Inferior parietal cortex (tissue), 1 donor: ENCODE results near the gene GOLGA8B.
"Not testable (repeated sequence)": the region's sequence is repeated elsewhere in the genome, so short reads cannot be mapped to it uniquely, and the experiment has no call there.

Source experiments
- DNase-seq: peaks from one replicate; pipeline ENCODE4 v3.0.0-alpha.2; 2016; ENCODE audit errors: extremely low spot score

Gene GOLGA8B

DNA sequence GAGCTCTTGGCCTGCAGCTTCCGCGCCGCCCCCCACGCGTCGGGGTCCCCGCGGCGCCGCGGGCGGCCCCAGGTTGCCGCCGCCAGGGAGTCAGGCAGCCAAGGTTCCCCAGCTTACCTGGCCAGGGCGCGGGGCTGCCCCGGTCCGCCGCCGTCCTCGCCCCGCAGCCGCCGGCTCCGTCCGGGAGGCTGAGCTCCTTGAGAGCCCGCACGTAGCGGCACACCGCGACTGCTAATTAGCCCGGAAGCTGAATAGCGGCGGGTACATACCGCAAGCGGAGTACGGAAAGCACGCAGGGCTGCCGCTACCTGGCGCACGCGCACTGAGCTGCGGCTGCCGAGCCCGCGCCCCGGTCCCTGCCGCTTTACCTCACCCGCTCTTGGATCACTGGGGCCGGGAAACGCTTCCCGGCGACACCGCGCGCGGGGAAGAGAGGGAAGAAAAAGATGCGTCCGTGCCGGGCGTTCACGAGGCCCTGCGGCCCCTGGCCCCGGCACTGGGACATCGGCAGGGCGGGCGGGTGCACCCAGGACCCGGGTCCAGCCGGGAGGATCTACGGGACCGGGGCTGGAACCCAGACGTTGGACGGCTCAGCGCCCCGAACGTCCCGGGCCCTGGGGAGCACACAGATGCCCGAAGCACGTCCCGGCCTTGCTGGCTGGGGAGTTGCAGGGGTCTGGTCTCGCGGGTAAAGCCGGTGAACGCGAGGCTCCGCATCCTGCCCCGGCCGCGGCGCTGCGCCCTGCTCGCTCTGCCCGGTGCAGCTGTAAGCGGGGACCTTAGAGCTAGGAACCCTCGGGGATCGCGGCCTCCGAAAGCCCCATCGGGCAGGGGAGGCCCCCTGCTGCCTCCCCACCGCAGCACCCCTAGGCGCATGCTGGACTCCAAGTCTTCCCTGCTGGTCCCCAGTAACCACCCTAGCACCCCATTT is at the start of gene GOLGA8B:
Gene GOLGA8B (minus strand): TSS at position 253 of the 931 bp plus-strand sequence. CDS start 47,739 bp downstream, outside the sequence.
- DNase-seq = peak; percentile 64

DNA sequence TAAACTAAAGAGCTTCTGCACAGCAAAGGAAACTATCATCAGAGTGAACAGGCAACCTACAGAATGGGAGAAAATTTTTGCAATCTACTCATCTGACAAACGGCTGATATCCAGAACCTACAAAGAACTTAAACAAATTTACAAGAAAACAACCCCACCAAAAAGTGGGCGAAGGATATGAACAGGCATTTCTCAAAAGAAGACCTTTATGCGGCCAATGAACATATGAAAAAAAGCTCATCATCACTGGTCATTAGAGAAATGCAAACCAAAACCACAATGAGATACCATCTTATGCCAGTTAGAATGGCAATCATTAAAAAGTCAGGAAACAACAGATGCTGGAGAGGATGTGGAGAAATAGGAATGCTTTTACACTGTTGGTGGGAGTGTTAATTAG is 49.7 kb upstream of the GOLGA8B start:
- DNase-seq = not testable (repeated sequence)

DNA sequence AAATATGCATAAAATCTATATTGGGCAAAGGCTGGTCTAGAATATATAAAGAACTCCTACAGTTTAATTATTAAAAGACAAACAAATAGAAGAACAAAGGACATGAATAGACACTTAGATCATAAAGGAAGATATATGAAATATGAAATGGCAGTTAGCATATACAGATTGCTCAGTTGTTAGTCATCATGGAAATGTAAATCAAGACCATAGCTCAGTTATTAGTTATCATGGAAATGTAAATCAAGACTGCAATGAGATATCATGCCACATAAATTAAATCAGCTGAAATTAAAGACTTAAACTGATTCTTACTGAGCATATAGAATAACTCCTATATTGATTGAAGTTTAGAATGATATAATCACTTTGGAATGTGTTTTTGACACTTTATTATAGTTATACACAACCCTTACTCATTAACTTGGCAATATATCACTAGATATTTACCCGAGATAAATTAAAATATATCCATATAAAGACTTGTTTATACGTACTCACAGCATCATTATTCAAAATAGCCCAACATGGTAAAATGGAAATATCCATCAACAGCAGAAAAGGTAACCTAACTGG is 45.2 kb upstream of the GOLGA8B start:
- no peak for DNase-seq

DNA sequence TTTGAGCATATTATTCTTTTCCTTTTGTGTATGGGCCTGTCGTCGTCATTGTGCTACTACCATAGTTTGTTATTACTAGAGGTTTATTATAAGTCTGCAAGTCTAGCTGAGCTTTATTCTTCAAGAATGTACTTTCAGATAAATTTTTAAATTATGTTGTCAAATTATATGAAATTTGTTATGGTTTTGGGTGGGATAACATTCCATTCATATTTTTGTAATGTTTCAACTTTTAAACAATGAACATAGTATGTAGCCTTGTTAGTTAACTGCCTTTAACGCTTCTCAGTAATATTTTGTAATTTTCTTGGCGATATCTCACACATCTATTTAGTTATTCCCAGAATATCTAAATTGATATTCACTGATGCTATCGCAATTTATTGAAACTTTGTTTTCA is 41.6 kb upstream of the GOLGA8B start:
- DNase-seq = no peak

GRCh38 chr15:34621675-34622074 is 38.2 kb upstream of the GOLGA8B start:
- DNase-seq = peak; percentile 72

- DNase-seq = no peak
These were observed 37.4 kb upstream of the GOLGA8B start for GRCh38 chr15:34620814-34621213.

- no peak for DNase-seq
These were observed 36.7 kb upstream of the GOLGA8B start for GRCh38 chr15:34620142-34620541.

DNA sequence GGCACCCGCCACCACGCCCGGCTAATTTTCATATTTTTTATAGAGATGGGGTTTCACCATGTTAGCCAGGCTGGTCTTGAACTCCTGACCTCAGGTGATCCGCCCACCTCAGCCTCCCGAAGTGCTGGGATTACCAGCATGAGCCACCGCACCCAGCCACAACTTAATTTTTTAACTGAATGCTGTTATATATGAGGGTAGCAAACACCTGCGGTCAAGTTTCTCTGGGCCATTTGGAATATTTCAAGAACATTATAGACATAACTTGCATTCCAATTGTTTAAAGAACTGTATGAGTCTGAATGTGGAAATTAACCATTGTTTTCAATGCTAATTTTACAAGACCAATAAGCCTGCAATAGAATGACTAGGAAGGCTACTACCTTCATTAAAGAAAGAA is 35.7 kb upstream of the GOLGA8B start:
- no peak for DNase-seq

- DNase-seq = no peak
These were observed 34.6 kb upstream of the GOLGA8B start for GRCh38 chr15:34618073-34618472.

DNA sequence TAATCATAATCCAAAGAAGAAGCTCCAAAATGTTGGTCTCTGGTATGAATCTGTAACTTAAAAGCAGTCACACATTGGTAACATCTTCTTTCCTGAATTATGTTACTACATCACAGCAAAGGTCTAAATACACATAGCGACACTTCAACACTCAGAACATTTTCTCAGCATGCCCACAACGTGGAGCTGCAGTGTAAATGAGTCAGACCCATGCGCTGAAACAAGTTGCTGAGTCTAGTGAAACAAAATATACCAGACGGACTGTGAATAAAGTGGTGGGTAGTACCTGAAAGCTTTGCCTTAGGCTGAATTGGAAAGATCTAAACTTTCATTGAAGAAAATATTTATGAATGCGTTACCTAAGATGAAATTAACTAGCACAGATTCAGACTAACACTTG is 33.2 kb upstream of the GOLGA8B start:
- peak; percentile 58 for DNase-seq

DNA sequence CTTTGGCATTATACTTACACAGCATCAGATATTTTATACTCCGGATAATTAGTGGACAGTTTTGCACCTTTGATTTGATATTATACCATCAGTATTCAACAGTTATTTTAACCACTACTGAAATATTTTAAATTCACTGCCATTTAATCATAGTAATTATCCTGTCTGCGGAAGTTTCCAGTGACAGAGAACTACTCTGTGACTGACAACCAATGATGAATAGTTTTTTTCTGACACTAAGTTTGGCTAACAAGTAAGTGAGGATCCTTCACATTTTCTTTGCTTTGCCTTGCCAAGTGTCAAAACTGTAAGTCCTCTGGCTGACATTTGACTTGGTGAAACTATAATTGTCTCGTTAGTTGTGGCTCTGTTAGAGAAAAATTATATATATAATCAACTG is 30.5 kb upstream of the GOLGA8B start:
- DNase-seq = no peak

DNA sequence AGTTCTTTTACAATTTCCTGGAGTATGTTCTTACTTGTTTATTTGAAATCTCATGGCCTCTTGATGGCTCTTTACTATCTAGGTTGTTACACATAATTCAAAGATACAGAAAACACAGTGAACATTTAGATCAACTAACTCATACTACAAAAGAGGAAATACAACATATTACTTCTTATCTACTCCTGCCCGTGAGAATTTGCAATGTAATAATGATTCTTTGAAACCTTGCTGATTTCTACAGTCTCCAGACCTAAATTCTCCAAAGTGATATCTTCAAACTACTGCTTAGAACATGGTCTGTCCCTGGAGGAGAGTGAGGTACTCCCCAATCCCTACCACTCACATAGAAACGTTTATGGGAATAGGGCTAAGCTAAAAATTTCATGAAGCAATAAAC is 29.9 kb upstream of the GOLGA8B start:
- DNase-seq = no peak

- DNase-seq = no peak
These were observed 26.9 kb upstream of the GOLGA8B start for GRCh38 chr15:34610354-34610753.

GRCh38 chr15:34609102-34610057 is 25.9 kb upstream of the GOLGA8B start:
- no peak for DNase-seq

GRCh38 chr15:34608517-34608916 is 25.1 kb upstream of the GOLGA8B start:
- DNase-seq = no peak

- DNase-seq = no peak
These were observed 24.4 kb upstream of the GOLGA8B start for GRCh38 chr15:34607832-34608231.

- DNase-seq = no peak
These were observed 23.1 kb upstream of the GOLGA8B start for GRCh38 chr15:34606545-34606944.

DNA sequence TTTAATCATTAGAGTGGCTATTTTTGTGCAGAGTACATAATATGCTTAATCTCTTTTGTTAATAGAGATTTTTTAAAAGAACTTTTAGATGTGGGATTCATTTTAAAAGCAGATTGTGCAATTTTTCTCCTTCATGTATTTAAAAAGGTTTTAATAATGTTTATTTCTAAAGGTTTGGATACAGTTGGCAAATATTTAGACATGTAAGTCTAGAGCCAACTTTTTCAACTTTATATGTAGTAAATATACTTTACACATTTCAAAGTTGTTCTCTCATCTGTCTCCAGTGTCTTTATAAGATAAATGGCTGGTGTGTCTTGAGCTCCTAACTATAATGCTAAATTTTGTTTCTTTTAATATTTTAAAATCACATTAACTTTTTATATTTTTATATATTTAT is 22.7 kb upstream of the GOLGA8B start:
- DNase-seq = no peak

GRCh38 chr15:34603095-34603494 is 19.6 kb upstream of the GOLGA8B start:
- DNase-seq = no peak

DNA sequence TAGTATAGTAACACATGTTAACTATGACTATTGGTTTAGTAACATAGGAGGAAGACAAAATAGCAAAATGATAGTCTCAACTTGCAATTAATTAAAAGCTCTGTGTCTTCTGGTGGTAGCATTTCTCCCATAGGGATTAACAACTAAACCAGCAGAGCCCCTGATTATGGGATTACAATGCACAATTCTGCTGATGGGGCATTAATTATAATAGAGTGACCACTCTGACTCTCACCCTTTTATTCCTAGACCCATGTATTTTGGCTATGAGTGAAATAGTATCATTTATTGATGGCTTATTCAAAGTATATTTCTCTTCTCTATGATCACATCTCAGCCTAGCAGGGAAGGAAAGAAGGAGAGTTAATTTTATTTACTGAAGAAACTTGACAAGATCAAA is 17.5 kb upstream of the GOLGA8B start:
- DNase-seq = no peak

GRCh38 chr15:34598799-34599585 is 15.5 kb upstream of the GOLGA8B start:
- no peak for DNase-seq
